ENCODE measurements around the gene KCNG2. TPM values are rescaled to one million over a fixed set of nuclear protein-coding genes. Genes with fewer than 3 reads are reported as not detected.

Gene KCNG2
- total and polyA plus RNA-seq, 9 of the 15 experiments (the other 6 are each of a cell fraction or from before 2014, with no cell fraction given), result not detected

DNA sequence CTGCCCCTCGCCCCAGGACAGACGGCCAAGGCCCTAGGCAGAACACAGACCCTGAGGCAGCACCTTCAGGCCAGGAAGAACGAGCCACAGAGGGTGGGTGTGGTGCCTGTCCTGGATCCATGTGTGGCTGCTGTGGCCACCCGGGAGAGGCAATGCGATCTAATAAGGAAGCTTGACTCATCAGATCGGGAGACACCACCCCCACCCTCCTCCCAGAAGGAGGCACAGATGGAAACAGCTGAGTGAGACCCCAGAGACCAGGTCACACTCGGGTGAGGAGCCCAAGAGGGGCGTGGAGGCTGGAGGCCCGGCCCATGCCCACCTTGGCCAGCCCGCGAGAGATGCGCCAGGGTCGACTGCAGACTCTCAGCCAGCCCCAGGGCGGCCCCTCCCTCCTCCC, 20.3 kb downstream of the KCNG2 start:
- H3K27me3 ChIP-seq (ENCODE audit: control insufficient read depth in 2 of 2, insufficient read depth in 2 of 2, low read length in 2 of 2), result peaks cover 8 to 58% of the 10 kb centered on the region in 2 experiments; a peak in 3 of 5 replicates
- H3K4me1 ChIP-seq (replicated peaks in 1 of 2; ENCODE audit: control insufficient read depth in 2 of 2, insufficient read depth in 2 of 2, low read length in 2 of 2), result no peaks in the 10 kb centered on the region; a peak in 1 of 5 replicates
- no peaks in the 10 kb centered on the region for H3K9me1 ChIP-seq (ENCODE audit: control insufficient read depth, insufficient read depth, low read length)
- intact Hi-C loops (cut with micrococcal nuclease) (no loop called here), in situ Hi-C loops (cut with MboI) (no loop called here)
- ATAC-seq (no peak), DNase-seq (ENCODE audit: extremely low read depth in 1 of 4, low spot score in 3 of 4) (no peak), FAIRE-seq (no peak)
- no peak for TF ChIP-seq MBD2 (IDR thresholded peaks at IDR 0.05; ENCODE audit: borderline replicate concordance, low read depth)
- H3K27ac ChIP-seq (ENCODE audit: extremely low read depth, low read depth, low read length), result no peak overlapping the region
- no peaks in the 10 kb centered on the region for H4K20me1 ChIP-seq (replicated peaks; ENCODE audit: control insufficient read depth, insufficient read depth, low read length)
- 0% methylated on average over 4 of the region's 14 CpGs for WGBS (ENCODE audit: insufficient coverage, low coverage, missing lambda C conversion rate)
- no peaks in the 10 kb centered on the region for H3K36me3 ChIP-seq (ENCODE audit: control insufficient read depth, insufficient read depth, low read length)
- no TSS peak for BruUV-seq (replicated peaks)
- H3K4me3 ChIP-seq, result no peak overlapping the region
- H2AFZ ChIP-seq (ENCODE audit: low read depth, low read length), result no peak overlapping the region
- ChIA-PET POLR2A (interaction anchor here (0.7 kb wide), 1 partner anchor 144 kb away, joined by 4 read pairs; no protein-coding TSS in a partner anchor), CTCF (ENCODE audit: low intra/inter-chr PET ratio) (no interaction called here)
- no peak overlapping the region for H3K9ac ChIP-seq (ENCODE audit: insufficient read depth in 1 of 2, low read depth in 2 of 2, low read length in 2 of 2)
- H3K9me3 ChIP-seq (replicated peaks; ENCODE audit: control insufficient read depth, insufficient read depth, low read depth, low read length), result no peaks in the 10 kb centered on the region; the same call in 1 of the 2 replicates
- no peak overlapping the region for H3K4me2 ChIP-seq (ENCODE audit: insufficient read depth, low read length)
- H3K79me2 ChIP-seq (ENCODE audit: control insufficient read depth, insufficient read depth, low read length), result no peaks in the 10 kb centered on the region

DNA sequence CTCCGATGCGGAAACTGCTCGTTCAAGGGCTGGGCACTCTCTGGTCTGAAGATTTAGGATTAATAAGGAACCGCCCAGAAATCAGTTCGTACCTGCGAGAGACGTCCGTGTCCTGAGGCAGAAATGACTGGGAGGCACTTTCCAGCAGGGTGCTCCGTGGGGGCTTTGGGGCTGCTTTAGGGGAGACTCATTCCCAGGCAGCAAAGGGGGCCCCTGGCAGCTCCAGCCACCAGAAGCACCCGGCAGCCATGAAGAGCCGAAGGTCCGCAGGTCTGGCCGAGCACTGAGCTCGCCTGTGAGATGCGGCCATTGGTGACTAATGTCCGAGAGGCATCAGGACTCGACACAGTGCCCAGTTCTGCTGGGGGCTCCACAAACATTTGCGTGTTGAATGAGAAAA, 20.9 kb downstream of the KCNG2 start:
- Histone ChIP-seq H3K9ac (ENCODE audit: insufficient read depth in 1 of 2, low read depth in 2 of 2, low read length in 2 of 2) (no peak overlapping the region), H2AFZ (ENCODE audit: low read depth, low read length) (no peak overlapping the region), H3K4me3 (no peak overlapping the region), H3K79me2 (ENCODE audit: control insufficient read depth, insufficient read depth, low read length) (no peaks in the 10 kb centered on the region), H3K36me3 (ENCODE audit: control insufficient read depth, insufficient read depth, low read length) (no peaks in the 10 kb centered on the region), H4K20me1 (replicated peaks; ENCODE audit: control insufficient read depth, insufficient read depth, low read length) (no peaks in the 10 kb centered on the region), H3K9me3 (replicated peaks; ENCODE audit: control insufficient read depth, insufficient read depth, low read depth, low read length) (no peaks in the 10 kb centered on the region; the same call in 1 of the 2 replicates), H3K4me2 (ENCODE audit: insufficient read depth, low read length) (no peak overlapping the region), H3K27me3 (ENCODE audit: control insufficient read depth in 2 of 2, insufficient read depth in 2 of 2, low read length in 2 of 2) (peaks cover 8 to 61% of the 10 kb centered on the region in 2 experiments; a peak in 4 of 5 replicates), H3K9me1 (ENCODE audit: control insufficient read depth, insufficient read depth, low read length) (no peaks in the 10 kb centered on the region), H3K27ac (ENCODE audit: extremely low read depth, low read depth, low read length) (no peak overlapping the region), H3K4me1 (replicated peaks in 1 of 2; ENCODE audit: control insufficient read depth in 2 of 2, insufficient read depth in 2 of 2, low read length in 2 of 2) (no peaks in the 10 kb centered on the region; a peak in 1 of 5 replicates)
- no peak for ATAC-seq
- BruUV-seq (replicated peaks), result no TSS peak
- DNase-seq (ENCODE audit: extremely low read depth in 1 of 4, low spot score in 3 of 4), result no peak
- ChIA-PET CTCF (ENCODE audit: low intra/inter-chr PET ratio) (no interaction called here), POLR2A (interaction anchor here (0.6 to 0.7 kb wide), 2 partner anchors 143 to 146 kb away, joined by 3 to 4 read pairs; no protein-coding TSS in a partner anchor)
- FAIRE-seq, result no peak
- in situ Hi-C loops (cut with MboI) (no loop called here), intact Hi-C loops (cut with micrococcal nuclease) (no loop called here)
- 2% methylated on average over 15 of the region's 18 CpGs for WGBS (ENCODE audit: insufficient coverage, low coverage, missing lambda C conversion rate)
- TF ChIP-seq NCOA1 (IDR thresholded peaks at IDR 0.05; ENCODE audit: low read depth), result no peak
- TF ChIP-seq MBD2 (IDR thresholded peaks at IDR 0.05; ENCODE audit: borderline replicate concordance, low read depth), result no peak
- TF ChIP-seq, protein P1, sequence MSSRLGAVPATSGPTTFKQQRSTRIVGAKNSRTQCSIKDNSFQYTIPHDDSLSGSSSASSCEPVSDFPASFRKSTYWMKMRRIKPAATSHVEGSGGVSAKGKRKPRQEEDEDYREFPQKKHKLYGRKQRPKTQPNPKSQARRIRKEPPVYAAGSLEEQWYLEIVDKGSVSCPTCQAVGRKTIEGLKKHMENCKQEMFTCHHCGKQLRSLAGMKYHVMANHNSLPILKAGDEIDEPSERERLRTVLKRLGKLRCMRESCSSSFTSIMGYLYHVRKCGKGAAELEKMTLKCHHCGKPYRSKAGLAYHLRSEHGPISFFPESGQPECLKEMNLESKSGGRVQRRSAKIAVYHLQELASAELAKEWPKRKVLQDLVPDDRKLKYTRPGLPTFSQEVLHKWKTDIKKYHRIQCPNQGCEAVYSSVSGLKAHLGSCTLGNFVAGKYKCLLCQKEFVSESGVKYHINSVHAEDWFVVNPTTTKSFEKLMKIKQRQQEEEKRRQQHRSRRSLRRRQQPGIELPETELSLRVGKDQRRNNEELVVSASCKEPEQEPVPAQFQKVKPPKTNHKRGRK (tag; IDR thresholded peaks at IDR 0.05), result no peak
- no peak for TF ChIP-seq BCLAF1 (IDR thresholded peaks at IDR 0.05; ENCODE audit: borderline replicate concordance in 1 of 2, control insufficient read depth in 1 of 2, low read depth in 2 of 2, low read length in 1 of 2)

All from K562 (cell line).